Subcutaneous adipose tissue (tissue), 4 donors: ENCODE measurements around the gene DNM2. TPM values are rescaled to one million over a fixed set of nuclear protein-coding genes. Genes with fewer than 3 reads are reported as not detected.

ENCODE experiments used
- total RNA-seq, 4 donors: library from RNA; depleted of rRNA; stranded (reverse); fragments of >200 nt; gene quantifications; one replicate each; pipeline ENCODE4 v1.1.0, GENCODE V29; 2016
- TF ChIP-seq, protein P1 (sequence below): fragments of 450-650 bp; IDR thresholded peaks from one replicate; pipeline ENCODE4 v1.5.1; 2016; ENCODE audit warnings: low read depth, mild to moderate bottlenecking, control low read depth, antibody characterized with exemption, moderate library complexity

DNM2 gene
- total RNA-seq, 4 donors from 2014 or later: 63.9 to 140 (median 91.5) TPM

DNA sequence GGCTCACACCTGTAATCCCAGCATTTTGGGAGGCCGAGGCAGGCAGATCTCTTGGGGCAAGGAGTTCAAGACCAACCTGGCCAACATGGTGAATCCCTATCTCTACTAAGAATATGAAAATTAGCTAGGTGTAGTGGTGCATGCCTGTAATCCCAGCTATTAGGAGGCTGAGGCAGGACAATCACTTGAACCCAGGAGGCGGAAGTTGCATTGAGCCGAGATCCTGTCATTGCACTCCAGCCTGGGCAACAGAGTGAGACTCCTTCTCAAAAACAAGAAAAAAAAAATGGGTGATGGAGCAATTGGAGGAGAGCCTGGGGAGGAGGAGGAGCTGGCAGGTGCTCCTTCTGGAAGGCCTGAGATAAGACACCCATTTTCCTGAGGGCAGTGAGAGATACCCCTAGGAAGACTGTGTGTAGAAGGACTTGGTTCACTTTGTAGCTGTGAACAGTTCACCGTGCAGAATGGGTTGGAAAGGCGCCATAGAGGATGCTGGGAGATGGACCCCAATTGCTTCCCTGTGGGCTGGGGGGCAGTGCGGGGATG is 144.8 kb downstream of the DNM2 start:
- TF ChIP-seq, protein P1, sequence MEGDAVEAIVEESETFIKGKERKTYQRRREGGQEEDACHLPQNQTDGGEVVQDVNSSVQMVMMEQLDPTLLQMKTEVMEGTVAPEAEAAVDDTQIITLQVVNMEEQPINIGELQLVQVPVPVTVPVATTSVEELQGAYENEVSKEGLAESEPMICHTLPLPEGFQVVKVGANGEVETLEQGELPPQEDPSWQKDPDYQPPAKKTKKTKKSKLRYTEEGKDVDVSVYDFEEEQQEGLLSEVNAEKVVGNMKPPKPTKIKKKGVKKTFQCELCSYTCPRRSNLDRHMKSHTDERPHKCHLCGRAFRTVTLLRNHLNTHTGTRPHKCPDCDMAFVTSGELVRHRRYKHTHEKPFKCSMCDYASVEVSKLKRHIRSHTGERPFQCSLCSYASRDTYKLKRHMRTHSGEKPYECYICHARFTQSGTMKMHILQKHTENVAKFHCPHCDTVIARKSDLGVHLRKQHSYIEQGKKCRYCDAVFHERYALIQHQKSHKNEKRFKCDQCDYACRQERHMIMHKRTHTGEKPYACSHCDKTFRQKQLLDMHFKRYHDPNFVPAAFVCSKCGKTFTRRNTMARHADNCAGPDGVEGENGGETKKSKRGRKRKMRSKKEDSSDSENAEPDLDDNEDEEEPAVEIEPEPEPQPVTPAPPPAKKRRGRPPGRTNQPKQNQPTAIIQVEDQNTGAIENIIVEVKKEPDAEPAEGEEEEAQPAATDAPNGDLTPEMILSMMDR: no peak

DNA sequence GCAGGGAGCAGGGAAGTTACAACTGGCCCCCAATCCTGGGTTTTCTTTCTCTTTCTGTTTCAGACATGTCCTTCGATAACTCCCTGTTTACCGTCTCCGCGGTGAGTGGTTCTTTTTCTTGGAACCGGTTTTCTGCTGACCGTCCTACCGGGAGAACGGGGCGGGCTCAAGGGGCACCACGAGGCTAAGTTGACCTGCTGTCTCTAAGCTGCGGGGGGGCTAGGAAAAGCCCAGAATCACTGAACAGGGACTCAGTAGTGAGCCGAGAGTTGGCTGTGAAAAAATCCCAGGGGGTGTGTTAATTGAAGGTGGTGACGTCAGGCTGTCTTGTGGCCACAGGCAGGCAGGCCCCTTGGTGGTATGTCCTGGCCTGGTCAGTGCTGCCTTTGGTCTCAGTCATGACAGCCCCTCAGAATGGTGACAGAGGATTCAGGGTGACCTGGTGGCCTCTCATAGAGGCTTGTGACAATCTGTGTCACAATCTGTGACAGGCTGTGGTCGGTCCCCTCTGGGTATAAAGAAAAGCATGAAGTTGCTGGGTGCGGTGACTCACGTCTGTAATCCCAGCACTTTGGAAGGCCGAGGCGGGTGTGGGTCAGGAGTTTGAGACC is 145.3 kb downstream of the DNM2 start:
- TF ChIP-seq, protein P1: no peak

- TF ChIP-seq, protein P1: no peak
Measured at GRCh38 chr19:10864538-10864899, 146.6 kb downstream of the DNM2 start.

GRCh38 chr19:10866495-10866894 is 148.6 kb downstream of the DNM2 start:
- TF ChIP-seq, protein P1: no peak

DNA sequence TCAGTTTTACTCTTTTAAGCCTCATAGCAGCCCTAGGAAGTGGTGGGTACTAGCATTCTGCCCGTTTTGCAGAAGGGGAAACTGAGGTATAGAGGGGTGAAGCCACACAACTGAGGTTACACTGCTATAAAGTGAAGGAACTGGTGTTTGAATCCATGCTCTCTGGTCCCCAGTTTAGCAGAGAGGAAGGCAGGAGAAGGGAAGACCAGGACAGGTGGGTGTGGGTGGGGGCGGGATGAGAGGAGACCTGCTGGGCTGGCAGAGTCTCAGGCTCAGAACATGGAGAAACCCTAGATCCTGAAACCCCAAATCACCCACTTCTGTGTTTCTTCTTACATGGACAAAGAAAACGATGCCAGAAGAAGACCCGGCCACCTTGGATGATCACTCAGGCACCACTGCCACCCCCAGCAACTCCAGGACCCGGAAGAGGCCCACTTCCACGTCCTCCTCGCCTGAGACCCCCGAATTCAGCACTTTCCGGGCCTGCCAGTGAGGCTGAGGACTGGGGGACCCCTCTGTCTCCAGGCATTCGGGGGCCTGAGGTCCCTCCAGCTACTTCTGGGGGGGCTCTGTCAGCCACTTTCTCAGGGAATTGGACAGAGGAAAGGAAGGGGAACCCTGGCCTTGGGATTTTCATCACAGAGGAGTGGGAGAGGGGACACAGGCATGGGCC is 151.1 kb downstream of the DNM2 start:
- TF ChIP-seq, protein P1: no peak

DNA sequence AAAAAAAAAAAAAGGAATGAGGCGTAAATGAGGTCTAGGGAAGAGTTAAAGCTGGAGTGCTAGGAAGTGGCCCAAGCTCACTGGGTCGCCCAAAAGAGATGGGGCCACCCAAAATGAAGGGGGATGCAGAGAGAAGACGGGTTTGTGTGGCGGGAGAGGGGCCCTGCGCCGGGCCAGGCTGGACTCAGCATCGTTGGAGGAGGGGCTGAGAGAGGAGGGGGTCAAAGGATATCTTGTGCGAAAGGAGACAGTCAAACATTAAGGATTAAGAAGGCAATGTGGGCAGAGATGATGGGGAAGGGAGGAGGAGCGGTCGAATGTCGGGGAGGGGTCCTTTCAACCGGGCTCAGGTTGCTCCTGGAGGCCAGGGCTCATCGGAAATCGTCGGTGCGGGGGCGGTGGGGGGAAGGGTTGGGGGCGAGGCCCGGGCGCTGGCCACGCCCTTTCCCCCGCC is 152.6 kb downstream of the DNM2 start:
- TF ChIP-seq, protein P1: no peak

DNA sequence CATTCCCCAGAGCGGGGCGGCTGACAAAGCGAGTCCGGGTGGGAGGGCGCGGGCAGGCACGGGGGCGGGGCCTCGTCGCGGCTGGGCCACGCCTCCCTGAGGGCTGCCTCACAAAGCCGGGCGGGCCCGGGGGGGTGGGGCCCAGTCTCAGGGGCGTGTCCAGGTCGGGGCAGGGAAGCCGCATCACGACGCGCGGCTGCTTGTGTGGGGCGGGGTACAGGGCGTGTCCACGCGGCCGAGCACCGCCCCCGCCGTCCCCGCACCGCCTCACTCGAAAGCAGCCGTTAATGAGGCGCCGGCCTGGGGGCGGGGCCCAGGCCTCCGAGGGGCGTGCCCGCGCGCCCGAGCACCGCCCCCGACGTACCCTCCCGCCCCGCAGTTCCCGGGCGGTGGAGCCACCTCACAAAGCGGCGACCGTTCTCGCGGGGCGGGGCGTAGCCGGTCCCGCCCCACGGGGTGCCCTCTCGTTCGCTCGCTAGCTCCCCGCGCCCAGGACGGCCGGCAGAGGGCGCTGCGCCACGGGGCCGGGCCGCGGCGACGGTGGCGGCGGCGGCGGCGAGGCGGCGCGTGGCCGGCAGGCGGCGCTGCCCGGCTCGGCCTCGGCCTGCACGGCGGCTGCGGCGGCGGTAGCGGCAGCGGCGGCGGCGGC is 153.2 kb downstream of the DNM2 start, which contains the start of gene CARM1:
Gene CARM1, plus strand, starts transcription at position 599 of the 649 bp plus-strand sequence. CDS start 150 bp downstream, outside the sequence.
- TF ChIP-seq, protein P1: no peak
